PC-9 (cell line): ENCODE measurements around the gene BBIP1.

Experiments
- EZH2 ChIP-seq: fragments of 200-600 bp; sonication (generic); IDR thresholded peaks from 2 replicates; pipeline ENCODE4 v1.8.0; 2017; ENCODE audit warnings: antibody characterized with exemption, low read depth
- TF ChIP-seq, protein P1 (sequence below): fragments of 200-600 bp; sonication (generic); conservative IDR thresholded peaks from 2 replicates; pipeline ENCODE4 v1.6.1; 2017; ENCODE audit warnings: mixed run types, antibody characterized with exemption, mild to moderate bottlenecking, moderate library complexity

DNA sequence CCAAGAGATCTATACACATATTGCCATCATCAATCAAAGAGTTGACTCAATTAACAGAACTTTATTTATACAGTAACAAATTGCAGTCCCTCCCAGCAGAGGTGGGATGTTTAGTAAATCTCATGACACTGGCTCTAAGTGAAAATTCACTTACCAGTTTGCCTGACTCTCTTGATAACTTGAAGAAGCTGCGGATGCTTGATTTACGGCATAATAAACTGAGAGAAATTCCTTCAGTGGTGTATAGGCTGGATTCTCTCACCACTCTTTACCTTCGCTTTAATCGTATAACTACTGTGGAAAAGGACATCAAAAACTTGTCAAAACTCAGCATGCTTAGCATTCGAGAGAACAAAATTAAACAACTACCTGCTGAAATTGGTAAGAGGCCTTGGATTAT lies 45.7 kb upstream of the BBIP1 start:
- TF ChIP-seq, protein P1, sequence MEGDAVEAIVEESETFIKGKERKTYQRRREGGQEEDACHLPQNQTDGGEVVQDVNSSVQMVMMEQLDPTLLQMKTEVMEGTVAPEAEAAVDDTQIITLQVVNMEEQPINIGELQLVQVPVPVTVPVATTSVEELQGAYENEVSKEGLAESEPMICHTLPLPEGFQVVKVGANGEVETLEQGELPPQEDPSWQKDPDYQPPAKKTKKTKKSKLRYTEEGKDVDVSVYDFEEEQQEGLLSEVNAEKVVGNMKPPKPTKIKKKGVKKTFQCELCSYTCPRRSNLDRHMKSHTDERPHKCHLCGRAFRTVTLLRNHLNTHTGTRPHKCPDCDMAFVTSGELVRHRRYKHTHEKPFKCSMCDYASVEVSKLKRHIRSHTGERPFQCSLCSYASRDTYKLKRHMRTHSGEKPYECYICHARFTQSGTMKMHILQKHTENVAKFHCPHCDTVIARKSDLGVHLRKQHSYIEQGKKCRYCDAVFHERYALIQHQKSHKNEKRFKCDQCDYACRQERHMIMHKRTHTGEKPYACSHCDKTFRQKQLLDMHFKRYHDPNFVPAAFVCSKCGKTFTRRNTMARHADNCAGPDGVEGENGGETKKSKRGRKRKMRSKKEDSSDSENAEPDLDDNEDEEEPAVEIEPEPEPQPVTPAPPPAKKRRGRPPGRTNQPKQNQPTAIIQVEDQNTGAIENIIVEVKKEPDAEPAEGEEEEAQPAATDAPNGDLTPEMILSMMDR = no peak
- no peak for TF ChIP-seq EZH2
